GM12875 (cell line): Measurements from ENCODE around the gene RFC2.

Source experiments
- H3K4me3 ChIP-seq: one replicate; pipeline ENCODE4 v1.5.1; 2011; ENCODE audit warnings: low read depth, low read length, control low read depth
- CTCF ChIP-seq: IDR thresholded peaks from 2 replicates; pipeline ENCODE4 v1.5.1; 2011; ENCODE audit warnings: low read depth, mild to moderate bottlenecking, control low read depth, inconsistent platforms, low read length, moderate library complexity, borderline replicate concordance; ENCODE audit not compliant: insufficient read depth

RFC2 gene

GRCh38 chr7:74289018-74289658 lies 34.9 kb upstream of the RFC2 start, which contains the start of gene CLIP2:
Gene CLIP2 (plus strand): TSS chr7:74289407. CDS start chr7:74317547, 28,140 bp downstream.
- H3K4me3 ChIP-seq, result peak within 1 kb of the TSS; percentile 91
- TF ChIP-seq CTCF, result no peak

GRCh38 chr7:74288034-74288881 lies 34.1 kb upstream of the RFC2 start:
- no peak for TF ChIP-seq CTCF
- H3K4me3 ChIP-seq, result peak overlapping the region; percentile 91

GRCh38 chr7:74287303-74288033 lies 33.3 kb upstream of the RFC2 start:
- peak overlapping the region; percentile 91 for H3K4me3 ChIP-seq
- TF ChIP-seq CTCF, result no peak

- no peak for TF ChIP-seq CTCF
- no peak overlapping the region for H3K4me3 ChIP-seq
Observed at GRCh38 chr7:74286131-74286530, 31.9 kb upstream of the RFC2 start.

GRCh38 chr7:74284781-74285259 lies 30.6 kb upstream of the RFC2 start:
- H3K4me3 ChIP-seq, result peak overlapping the region; percentile 32
- TF ChIP-seq CTCF, result no peak

- H3K4me3 ChIP-seq, result no peak overlapping the region
- TF ChIP-seq CTCF, result no peak
Observed at GRCh38 chr7:74283858-74284447, 29.8 kb upstream of the RFC2 start.
